K562 (cell line): ENCODE data around the gene IMPA2. TPM values are rescaled to one million over a fixed set of nuclear protein-coding genes. Genes with fewer than 3 reads are reported as not detected.

Source experiments
- ATAC-seq: fragments of 200-7000 bp; cut with Tn5 transposase; 3 replicates; pipeline ENCODE4 v1.9.1; 2020; ENCODE audit warnings: moderate library complexity
- BruUV-seq: library from RNA; stranded (reverse); fragments of 400-500 nt; replicated peaks from 2 replicates; lab custom pipeline; 2021; lab: Mats Ljungman, UMichigan
- CTCF ChIA-PET: fragments of 300-600 bp; formaldehyde crosslinking; extraction: SDS; loops from one replicate; lab custom pipeline; 2021; ENCODE audit warnings: low intra/inter-chr PET ratio; lab: Yijun Ruan, JAX
- POLR2A ChIA-PET: fragments of 300-600, 350-650 bp; sonication (Branson Sonifier 250); formaldehyde crosslinking; extraction: SDS; loops from one replicate; lab custom pipeline; 2021; ENCODE audit warnings: antibody characterized with exemption, inconsistent platforms; lab: Yijun Ruan, JAX
- DNase-seq, 4 experiments: peaks; one replicate each; pipeline versions ENCODE4 v3.0.0 to v3.0.0-alpha.2; 2011 to 2018; ENCODE audit warnings: low spot score in 3 of 4, mixed read lengths in 3 of 4; ENCODE audit errors: extremely low read depth in 1 of 4
- FAIRE-seq: peaks from 2 replicates; lab custom pipeline; 2011; peaks lifted over from hg19 to GRCh38; lab: Jason Lieb, UNC
- H2AFZ ChIP-seq: 2 replicates; pipeline ENCODE4 v1.6.0; 2011; ENCODE audit warnings: low read depth, low read length, control low read depth, inconsistent platforms
- H3K27ac ChIP-seq: fragments of 200-600 bp; 3 replicates; pipeline ENCODE4 v1.8.0; 2011; ENCODE audit warnings: low read depth, mild to moderate bottlenecking, control low read depth, inconsistent platforms, low read length, moderate library complexity, mixed read lengths; ENCODE audit errors: extremely low read depth
- H3K27me3 ChIP-seq, 2 experiments: fragments of 300-600 bp in 1 of 2; 2 replicates in 1 of 2; 3 replicates in 1 of 2; pipeline versions ENCODE4 v1.6.0 to v1.8.0; 2011; ENCODE audit warnings: inconsistent platforms in 2 of 2, low read length in 2 of 2, mild to moderate bottlenecking in 1 of 2, mixed read lengths in 1 of 2, moderate library complexity in 1 of 2; ENCODE audit not compliant: control insufficient read depth in 2 of 2, insufficient read depth in 2 of 2
- H3K36me3 ChIP-seq: fragments of 300-600 bp; 3 replicates; pipeline ENCODE4 v1.8.0; 2011; ENCODE audit warnings: mild to moderate bottlenecking, low read length, inconsistent platforms; ENCODE audit not compliant: control insufficient read depth, insufficient read depth
- H3K4me1 ChIP-seq, 2 experiments: fragments of 200-600 bp in 1 of 2; replicated peaks in 1 of 2; 2 replicates in 1 of 2; 3 replicates in 1 of 2; pipeline versions ENCODE4 v1.5.1 to v1.8.0; 2011; ENCODE audit warnings: inconsistent platforms in 2 of 2, low read length in 2 of 2, mild to moderate bottlenecking in 1 of 2, mixed read lengths in 1 of 2, moderate library complexity in 1 of 2; ENCODE audit not compliant: control insufficient read depth in 2 of 2, insufficient read depth in 2 of 2
- H3K4me2 ChIP-seq: 2 replicates; pipeline ENCODE4 v1.6.1; 2011; ENCODE audit warnings: low read length, control low read depth, inconsistent platforms, mixed read lengths; ENCODE audit not compliant: insufficient read depth
- H3K4me3 ChIP-seq: fragments of 200-600 bp; sonication (generic), shearing (Covaris generic); 2 replicates; pipeline ENCODE4 v1.5.1; 2016; ENCODE audit warnings: control low read depth, inconsistent platforms
- H3K79me2 ChIP-seq: fragments of 200-600 bp; 3 replicates; pipeline ENCODE4 v1.8.0; 2011; ENCODE audit warnings: low read length, inconsistent platforms; ENCODE audit not compliant: control insufficient read depth, insufficient read depth
- H3K9ac ChIP-seq, 2 experiments: 2 replicates each; pipeline versions ENCODE4 v1.6.0 to v1.6.1; 2011; ENCODE audit warnings: low read depth in 2 of 2, low read length in 2 of 2, control low read depth in 1 of 2, inconsistent platforms in 1 of 2, mild to moderate bottlenecking in 1 of 2, mixed read lengths in 1 of 2; ENCODE audit not compliant: insufficient read depth in 1 of 2
- H3K9me1 ChIP-seq: one replicate; pipeline ENCODE4 v1.6.0; 2011; ENCODE audit warnings: inconsistent platforms, mild to moderate bottlenecking, low read length, moderate library complexity; ENCODE audit not compliant: control insufficient read depth, insufficient read depth
- H3K9me3 ChIP-seq: replicated peaks from 2 replicates; pipeline ENCODE4 v1.5.1; 2011; ENCODE audit warnings: low read depth, low read length, inconsistent platforms; ENCODE audit not compliant: control insufficient read depth, insufficient read depth
- H4K20me1 ChIP-seq: replicated peaks from 2 replicates; pipeline ENCODE4 v1.6.1; 2011; ENCODE audit warnings: low read length, inconsistent platforms, mixed read lengths; ENCODE audit not compliant: control insufficient read depth, insufficient read depth
- BRCA1 ChIP-seq, 2 experiments: fragments of 450-650 bp in 1 of 2; sonication (generic) in 1 of 2; formaldehyde crosslinking in 1 of 2; IDR thresholded peaks; 2 replicates each; pipeline versions ENCODE4 v1.5.0 to v1.6.1; 2017 to 2020; ENCODE audit warnings: mild to moderate bottlenecking in 1 of 2, missing genetic modification reagents in 1 of 2
- CBX2 ChIP-seq: fragments of 200-600 bp; sonication (generic); IDR thresholded peaks from one replicate; pipeline ENCODE4 v1.6.1; 2012; ENCODE audit warnings: mild to moderate bottlenecking, low read length, inconsistent platforms; ENCODE audit not compliant: insufficient read depth, poor library complexity, severe bottlenecking
- CEBPZ ChIP-seq: fragments of 150-350 bp; IDR thresholded peaks from 2 replicates; pipeline ENCODE4 v1.6.1; 2014; ENCODE audit warnings: low read depth, mild to moderate bottlenecking, low read length, borderline replicate concordance
- ELF2 ChIP-seq: fragments of 250-450 bp; sonication (Bioruptor Pico); IDR thresholded peaks from 2 replicates; pipeline ENCODE4 v1.5.0; 2021; ENCODE audit warnings: mild to moderate bottlenecking
- FOXO4 ChIP-seq: fragments of 450-650 bp; formaldehyde crosslinking; IDR thresholded peaks from 2 replicates; pipeline ENCODE4 v1.4.0; 2020; ENCODE audit warnings: mild to moderate bottlenecking, moderate library complexity
- PRMT5 ChIP-seq: sonication (generic); formaldehyde crosslinking; IDR thresholded peaks from 2 replicates; pipeline ENCODE4 v1.5.0; 2020; ENCODE audit warnings: missing genetic modification reagents
- SREBF2 ChIP-seq: sonication (generic); formaldehyde crosslinking; IDR thresholded peaks from 2 replicates; pipeline ENCODE4 v1.4.0; 2020; ENCODE audit warnings: mild to moderate bottlenecking, missing genetic modification reagents
- ZNF143 ChIP-seq: sonication (generic); formaldehyde crosslinking; IDR thresholded peaks from 2 replicates; pipeline ENCODE4 v1.9.0; 2022; ENCODE audit warnings: mild to moderate bottlenecking, missing genetic modification reagents
- ZNF280B ChIP-seq: fragments of 250-450 bp; sonication (Bioruptor Pico); IDR thresholded peaks from 2 replicates; pipeline ENCODE4 v1.5.1; 2021; ENCODE audit warnings: mild to moderate bottlenecking
- WGBS: fragments of 100-300 bp; shearing (Covaris generic); methylation state at CpG from one replicate; pipeline ENCODE4 v1.1.6; 2016; ENCODE audit warnings: low coverage, mixed read lengths; ENCODE audit not compliant: insufficient coverage; ENCODE audit errors: missing lambda C conversion rate; 5-methylcytosine and 5-hydroxymethylcytosine counted together
- in situ Hi-C: fragments of 300-500 bp; cut with MboI; formaldehyde crosslinking; loops from 4 replicates; pipeline ENCODE4 v1.15.0; 2018; ENCODE audit warnings: inconsistent platforms, mixed read lengths
- intact Hi-C: fragments of 100-400 bp; cut with micrococcal nuclease; formaldehyde crosslinking; loops from 2 replicates; pipeline ENCODE4 v1.14.2; 2022
- polyA plus RNA-seq, 8 experiments: library from polyadenylated mRNA; depleted of rRNA in 4 of 8; stranded (reverse) in 5 of 8; unstranded in 3 of 8; fragments of >200 nt; fragmentation: Nextera tagmentation in 2 of 8; fragmentation: Illumina TruSeq in 1 of 8; extraction: Ambion mirVana in 2 of 8; extraction: Trizol in 1 of 8; gene quantifications; 2 replicates each; pipeline versions ENCODE4 v1.2.1 to v1.2.3, GENCODE V29; 2011 to 2014; ENCODE audit warnings: inconsistent platforms in 1 of 8, missing spikeins in 1 of 8
- total RNA-seq, 7 experiments: library from RNA; depleted of rRNA in 6 of 7; stranded (reverse); fragments of >200 nt in 6 of 7; fragmentation: Illumina TruSeq in 2 of 7; extraction: Trizol in 2 of 7; gene quantifications; 2 replicates each; pipeline versions ENCODE4 v1.2.1 to v1.2.3, GENCODE V29; 2011 to 2021; ENCODE audit warnings: low replicate concordance in 1 of 7

The IMPA2 gene
- total and polyA plus RNA-seq, 9 of the 15 experiments (the other 6 are each of a cell fraction or from before 2014, with no cell fraction given): 0.62 to 11.3 (median 5.7) TPM

GRCh38 chr18:12008181-12008767, 27.0 kb downstream of the IMPA2 start:
- DNase-seq (no peak), FAIRE-seq (no peak), ATAC-seq (no peak)
- Histone ChIP-seq H3K9me1 (no peaks in the 10 kb centered on the region), H3K79me2 (no peaks in the 10 kb centered on the region), H3K27ac (no peak overlapping the region), H4K20me1 (peaks cover 4% of the 10 kb centered on the region; the same call in 1 of the 2 replicates), H2AFZ (no peak overlapping the region), H3K9me3 (no peaks in the 10 kb centered on the region), H3K4me3 (no peak overlapping the region), H3K4me1 (no peaks in the 10 kb centered on the region; a peak in 1 of 5 replicates), H3K9ac (no peak overlapping the region), H3K4me2 (no peak overlapping the region), H3K27me3 (peaks cover 0 to 6% of the 10 kb centered on the region in 2 experiments; a peak in 1 of 5 replicates), H3K36me3 (no peaks in the 10 kb centered on the region)
- TF ChIP-seq ELF2 (CRISPR knock-in tag) (no peak), FOXO4 (CRISPR knock-in tag) (no peak), ZNF143 (CRISPR knock-in tag) (no peak), CEBPZ (no peak), SREBF2 (CRISPR knock-in tag) (no peak), BRCA1 (IDR thresholded peaks at IDR 0.05) (no peak), BRCA1 (CRISPR knock-in tag; IDR thresholded peaks at IDR 0.05) (no peak), ZNF280B (CRISPR knock-in tag) (no peak), PRMT5 (CRISPR knock-in tag) (no peak), CBX2 (no peak)
- ChIA-PET CTCF (no interaction called here), POLR2A (no interaction called here)
- BruUV-seq: no TSS peak
- in situ Hi-C loops: no loop called here
- intact Hi-C loops: no loop called here
- WGBS: 55% methylated on average over 13 of the region's 13 CpGs
